MM.1S (cell line): ENCODE measurements around the gene SCAP.

Experiments
- DNase-seq: peaks from one replicate; pipeline ENCODE4 v3.0.0-alpha.2; 2015
- H2AFZ ChIP-seq: fragments of 300-600 bp; sonication (generic); 2 replicates; pipeline ENCODE4 v1.6.0; 2016; ENCODE audit warnings: antibody characterized with exemption, low read length
- H3F3A ChIP-seq: fragments of 300-600 bp; sonication (generic); 2 replicates; pipeline ENCODE4 v1.6.1; 2016; ENCODE audit warnings: mild to moderate bottlenecking, antibody characterized with exemption, low read length, moderate library complexity, mixed read lengths; ENCODE audit not compliant: insufficient read depth
- H3K27ac ChIP-seq: fragments of 300-600 bp; sonication (generic); 2 replicates; pipeline ENCODE4 v1.5.1; 2016; ENCODE audit warnings: mild to moderate bottlenecking, low read length
- H3K27me3 ChIP-seq: fragments of 300-600 bp; sonication (generic); replicated peaks from 2 replicates; pipeline ENCODE4 v1.6.0; 2016; ENCODE audit warnings: low read length; ENCODE audit not compliant: insufficient read depth
- H3K36me3 ChIP-seq: fragments of 300-600 bp; sonication (generic); replicated peaks from 2 replicates; pipeline ENCODE4 v1.6.1; 2016; ENCODE audit warnings: mild to moderate bottlenecking, low read length, mixed read lengths; ENCODE audit not compliant: insufficient read depth
- H3K4me1 ChIP-seq: fragments of 300-600 bp; sonication (generic); 2 replicates; pipeline ENCODE4 v1.6.1; 2016; ENCODE audit warnings: low read length, mixed read lengths
- H3K4me2 ChIP-seq: fragments of 300-600 bp; sonication (generic); 2 replicates; pipeline ENCODE4 v1.6.0; 2016; ENCODE audit warnings: low read depth, low read length
- H3K4me3 ChIP-seq: fragments of 300-600 bp; sonication (generic); 2 replicates; pipeline ENCODE4 v1.5.1; 2016; ENCODE audit warnings: low read length, mixed read lengths
- H3K79me2 ChIP-seq: fragments of 300-600 bp; sonication (generic); 2 replicates; pipeline ENCODE4 v1.6.1; 2016; ENCODE audit warnings: mixed run types, low read length, mixed read lengths
- H3K9ac ChIP-seq: fragments of 300-600 bp; sonication (generic); 2 replicates; pipeline ENCODE4 v1.6.1; 2016; ENCODE audit warnings: low read length, mixed read lengths
- H3K9me2 ChIP-seq: fragments of 300-600 bp; sonication (generic); replicated peaks from 2 replicates; pipeline ENCODE4 v1.6.1; 2016; ENCODE audit warnings: mild to moderate bottlenecking, low read length, mixed read lengths; ENCODE audit not compliant: insufficient read depth
- H3K9me3 ChIP-seq: fragments of 300-600 bp; sonication (generic); replicated peaks from 2 replicates; pipeline ENCODE4 v1.6.1; 2016; ENCODE audit warnings: mild to moderate bottlenecking, low read length, mixed read lengths; ENCODE audit not compliant: insufficient read depth
- H4K20me1 ChIP-seq: fragments of 300-600 bp; sonication (generic); 2 replicates; pipeline ENCODE4 v1.6.1; 2016; ENCODE audit warnings: mild to moderate bottlenecking, low read length, moderate library complexity, mixed read lengths; ENCODE audit not compliant: insufficient read depth
- CTCF ChIP-seq: fragments of 300-600 bp; sonication (generic); IDR thresholded peaks from 2 replicates; pipeline ENCODE4 v1.5.1; 2016; ENCODE audit warnings: antibody characterized with exemption, low read length, mixed read lengths
- EZH2 ChIP-seq: fragments of 300-600 bp; sonication (generic); optimal IDR thresholded peaks from 2 replicates; pipeline ENCODE3; 2017; ENCODE audit warnings: low read depth, mild to moderate bottlenecking, antibody characterized with exemption, low read length, mixed read lengths
- EZH2phosphoT487 ChIP-seq: fragments of 300-600 bp; sonication (generic); IDR thresholded peaks from 2 replicates; pipeline ENCODE4 v1.6.1; 2018; ENCODE audit warnings: antibody characterized with exemption, low read length

The SCAP gene

GRCh38 chr3:47504113-47504512, 28.4 kb upstream of the SCAP start:
- Histone ChIP-seq H3K79me2 (no peaks in the 10 kb centered on the region), H3K4me2 (no peak overlapping the region), H3K9ac (no peak overlapping the region), H3F3A (no peaks in the 10 kb centered on the region), H3K36me3 (no peaks in the 10 kb centered on the region), H4K20me1 (no peaks in the 10 kb centered on the region), H3K27me3 (no peaks in the 10 kb centered on the region), H3K4me3 (no peak overlapping the region), H3K4me1 (no peaks in the 10 kb centered on the region), H3K9me2 (no peaks in the 10 kb centered on the region), H3K27ac (no peak overlapping the region), H2AFZ (no peak overlapping the region), H3K9me3 (no peaks in the 10 kb centered on the region)
- TF ChIP-seq EZH2: no peak
- TF ChIP-seq CTCF: no peak
- no peak for TF ChIP-seq EZH2phosphoT487
- DNase-seq: no peak

GRCh38 chr3:47503033-47503432, 27.3 kb upstream of the SCAP start:
- H3K27me3 ChIP-seq: no peaks in the 10 kb centered on the region
- H4K20me1 ChIP-seq: no peaks in the 10 kb centered on the region
- H3K9ac ChIP-seq: no peak overlapping the region
- H3K36me3 ChIP-seq: no peaks in the 10 kb centered on the region
- no peak overlapping the region for H3K4me2 ChIP-seq
- H3F3A ChIP-seq: no peaks in the 10 kb centered on the region
- TF ChIP-seq EZH2 (no peak), EZH2phosphoT487 (no peak), CTCF (no peak)
- no peak for DNase-seq
- no peak overlapping the region for H3K27ac ChIP-seq
- H3K4me1 ChIP-seq: no peaks in the 10 kb centered on the region
- H3K79me2 ChIP-seq: no peaks in the 10 kb centered on the region
- H2AFZ ChIP-seq: no peak overlapping the region
- H3K4me3 ChIP-seq: no peak overlapping the region
- no peaks in the 10 kb centered on the region for H3K9me2 ChIP-seq
- H3K9me3 ChIP-seq: no peaks in the 10 kb centered on the region

- no peak for DNase-seq
- Histone ChIP-seq H3K4me2 (no peak overlapping the region), H3F3A (no peaks in the 10 kb centered on the region), H3K4me1 (no peaks in the 10 kb centered on the region), H3K9me3 (no peaks in the 10 kb centered on the region), H3K79me2 (no peaks in the 10 kb centered on the region), H3K27ac (no peak overlapping the region), H3K9ac (no peak overlapping the region), H3K4me3 (no peak overlapping the region), H3K27me3 (no peaks in the 10 kb centered on the region), H3K36me3 (no peaks in the 10 kb centered on the region), H4K20me1 (no peaks in the 10 kb centered on the region), H2AFZ (no peak overlapping the region), H3K9me2 (no peaks in the 10 kb centered on the region)
- TF ChIP-seq EZH2phosphoT487 (no peak), EZH2 (no peak), CTCF (no peak)
These were observed 21.2 kb upstream of the SCAP start for GRCh38 chr3:47496892-47497291.

- no peaks in the 10 kb centered on the region for H3F3A ChIP-seq
- H3K9me3 ChIP-seq: no peaks in the 10 kb centered on the region
- H3K79me2 ChIP-seq: no peaks in the 10 kb centered on the region
- H4K20me1 ChIP-seq: no peaks in the 10 kb centered on the region
- no peaks in the 10 kb centered on the region for H3K4me1 ChIP-seq
- H2AFZ ChIP-seq: no peak overlapping the region
- H3K36me3 ChIP-seq: no peaks in the 10 kb centered on the region
- H3K27ac ChIP-seq: no peak overlapping the region
- H3K4me2 ChIP-seq: no peak overlapping the region
- H3K9ac ChIP-seq: no peak overlapping the region
- no peaks in the 10 kb centered on the region for H3K27me3 ChIP-seq
- no peak overlapping the region for H3K4me3 ChIP-seq
- no peak for DNase-seq
- TF ChIP-seq EZH2phosphoT487 (no peak), EZH2 (no peak), CTCF (no peak)
- no peaks in the 10 kb centered on the region for H3K9me2 ChIP-seq
These were observed 20.1 kb upstream of the SCAP start for GRCh38 chr3:47495886-47496285.
